LNCAP (cell line): ENCODE results near the gene ZBTB20.

ENCODE experiments used
- CTCF ChIP-seq: fragments of 450-650 bp; IDR thresholded peaks from 2 replicates; pipeline ENCODE4 v1.5.1; 2017; ENCODE audit warnings: mild to moderate bottlenecking

ZBTB20 gene

DNA sequence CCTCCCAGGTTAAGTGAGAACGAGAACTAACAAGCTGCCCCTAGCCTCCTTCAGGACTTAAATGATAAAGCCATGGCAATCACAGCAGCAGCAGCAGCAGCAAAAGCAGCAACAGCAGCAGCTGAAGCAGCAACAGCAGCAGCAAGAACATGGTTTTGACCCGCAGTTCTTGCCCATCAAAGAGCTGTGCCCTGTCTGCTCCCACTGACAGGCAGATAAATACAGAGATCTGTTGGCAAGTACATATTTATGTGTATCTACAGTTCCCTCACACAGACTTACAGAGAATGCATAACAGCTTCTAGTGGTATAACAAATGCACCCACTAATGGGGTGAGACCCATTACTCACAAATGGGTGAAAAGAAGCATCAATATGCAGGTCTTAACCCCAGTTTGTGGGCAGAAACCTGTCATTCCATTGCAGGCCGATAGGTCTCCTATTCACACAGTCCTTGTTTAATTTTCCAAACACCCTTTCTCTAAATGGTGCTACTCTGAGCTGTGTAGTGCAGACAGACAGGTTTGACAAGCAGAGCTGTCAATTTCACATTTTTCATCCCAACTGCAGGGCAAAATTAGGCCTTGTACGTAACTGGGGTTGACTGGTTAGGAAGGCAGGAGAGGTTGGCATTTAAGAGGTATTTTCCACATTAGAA is 537.0 kb downstream of the ZBTB20 start:
- no peak for TF ChIP-seq CTCF

DNA sequence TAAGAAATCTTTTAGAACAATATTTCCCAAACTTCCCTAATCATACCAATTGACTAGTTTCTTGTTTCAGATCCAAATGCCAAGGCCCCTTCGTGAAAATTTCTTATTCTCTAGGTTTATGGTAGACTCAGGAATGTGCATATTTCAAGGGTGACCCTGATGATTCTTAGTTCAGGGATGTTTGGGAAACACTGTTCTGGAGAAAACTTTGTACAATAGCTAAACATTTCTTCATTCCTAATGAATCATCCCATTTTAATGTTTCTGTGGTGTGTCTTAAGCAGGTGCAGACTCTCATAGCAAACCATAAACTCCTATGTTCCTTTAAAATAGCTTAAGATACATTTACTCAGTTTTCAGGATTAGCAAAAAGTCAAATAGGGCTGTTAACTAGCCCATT is 538.8 kb downstream of the ZBTB20 start:
- no peak for TF ChIP-seq CTCF

GRCh38 chr3:114606336-114606735 is 540.8 kb downstream of the ZBTB20 start:
- TF ChIP-seq CTCF, result no peak

DNA sequence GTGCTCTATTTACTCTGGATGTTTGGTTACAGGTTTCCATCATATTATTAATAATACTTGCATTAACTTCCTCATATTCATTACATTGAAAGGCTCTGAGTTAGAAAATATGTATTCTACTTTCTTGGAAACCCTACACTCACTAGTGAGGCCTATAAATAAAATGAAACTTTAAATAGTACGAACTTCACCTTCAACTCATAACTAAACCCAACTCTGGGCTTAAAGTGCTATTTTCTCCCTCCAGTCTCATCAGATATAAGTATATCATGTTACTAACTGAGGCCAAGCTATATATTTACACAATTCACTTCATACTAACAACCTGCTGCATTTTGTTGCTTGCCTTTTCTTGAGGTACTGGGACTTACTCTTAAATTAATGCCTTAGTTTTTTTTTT is 546.5 kb downstream of the ZBTB20 start:
- no peak for TF ChIP-seq CTCF

DNA sequence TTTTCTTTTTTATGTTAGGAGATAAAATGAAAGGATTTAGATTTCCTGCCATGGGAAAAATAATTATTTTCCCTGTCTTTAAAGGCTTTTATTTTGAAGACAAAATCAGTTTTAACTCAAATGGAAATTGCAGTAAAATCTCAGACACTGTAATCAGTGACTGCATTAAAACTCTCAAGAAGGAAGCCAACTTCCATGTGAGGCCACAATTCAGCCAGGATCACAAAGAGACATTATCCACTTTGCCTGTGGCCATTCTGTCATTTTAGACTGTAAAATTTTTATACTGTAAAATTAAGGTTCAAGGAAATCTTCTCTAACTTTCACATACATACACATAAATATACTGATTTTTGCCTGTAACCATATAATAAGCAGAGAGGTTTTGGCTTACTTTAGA is 549.2 kb downstream of the ZBTB20 start:
- no peak for TF ChIP-seq CTCF

DNA sequence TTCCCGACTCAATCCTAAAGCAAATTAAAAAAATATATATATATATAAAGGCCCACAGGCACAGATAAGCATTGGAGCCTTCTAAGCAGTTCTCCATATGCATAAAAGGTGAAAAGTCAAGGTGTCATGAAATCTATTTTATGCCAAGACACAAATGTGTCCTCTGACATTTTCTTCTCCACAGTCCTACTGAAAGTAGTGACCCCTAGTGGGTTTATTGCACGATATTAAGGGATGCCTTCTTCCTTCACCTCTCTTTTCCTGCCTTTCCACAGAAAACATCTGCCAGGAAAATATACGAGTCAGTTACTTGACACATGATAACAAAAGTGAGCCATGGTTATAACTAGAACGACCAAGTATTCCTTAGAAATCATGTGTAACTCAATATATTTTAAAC is 550.1 kb downstream of the ZBTB20 start:
- no peak for TF ChIP-seq CTCF

DNA sequence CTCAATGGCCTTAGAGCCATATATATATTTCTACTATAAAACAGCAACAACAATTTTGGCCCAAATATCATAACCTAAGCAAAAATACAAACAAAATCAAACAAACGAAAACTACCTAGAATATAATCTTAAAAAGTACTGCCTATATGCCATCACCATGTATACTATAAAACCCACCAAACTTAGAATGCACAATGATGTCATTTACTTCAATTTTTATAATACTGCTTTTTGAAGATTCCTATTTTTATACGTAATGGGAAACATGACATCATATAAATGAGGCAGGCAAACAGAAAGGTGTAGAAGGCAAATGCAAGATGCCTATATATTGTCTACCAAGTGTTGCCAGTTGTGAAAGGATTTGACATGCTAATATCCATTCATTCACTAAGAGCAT is 550.9 kb downstream of the ZBTB20 start:
- TF ChIP-seq CTCF, result no peak

DNA sequence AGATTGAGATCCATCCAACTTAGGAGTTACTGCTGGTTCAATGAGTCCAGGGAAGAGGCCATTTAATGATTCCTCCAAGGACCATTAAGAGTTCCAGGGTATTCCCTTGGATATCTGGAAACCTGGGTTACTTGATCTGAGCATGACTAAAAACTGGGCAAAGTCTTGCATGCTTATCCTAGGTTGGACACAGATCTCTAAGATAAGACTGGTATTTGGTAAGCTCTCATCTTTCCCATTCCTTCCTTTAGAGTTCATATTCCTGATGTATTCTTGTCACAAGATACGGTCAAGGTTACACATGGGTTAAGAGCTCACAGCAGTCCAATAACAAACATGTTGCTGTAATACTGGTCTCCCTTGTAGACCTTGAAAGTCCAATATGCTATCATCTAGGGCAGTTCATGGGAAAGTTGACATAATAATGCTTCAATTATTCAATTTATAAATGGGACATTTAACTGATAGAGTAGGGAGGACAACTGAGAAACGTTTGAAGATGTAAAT is 551.5 kb downstream of the ZBTB20 start:
- no peak for TF ChIP-seq CTCF
